Measurements from ENCODE around the gene ZNF451.

ZNF451 gene

DNA sequence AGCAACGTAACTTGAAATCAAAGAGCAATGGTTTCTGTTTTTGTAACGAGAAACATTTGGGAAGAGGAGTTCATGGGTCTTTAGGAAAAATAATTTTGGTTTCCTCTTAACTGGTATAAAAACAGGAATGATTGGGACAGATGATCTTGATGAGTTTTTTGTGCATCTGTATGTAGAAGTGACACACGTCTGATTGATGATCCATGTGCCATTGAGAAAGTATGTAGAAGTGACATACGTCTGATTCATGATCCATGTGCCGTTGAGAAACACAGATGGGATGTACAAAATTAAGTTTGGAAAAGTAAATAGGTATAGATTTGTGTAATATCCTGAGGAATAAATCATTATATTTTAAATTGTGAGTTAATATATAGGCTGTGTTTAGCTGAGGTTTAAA, 41.4 kb upstream of the ZNF451 start:
- no peak overlapping the region for H3K9ac ChIP-seq (ENCODE audit: low read length)
- peaks cover 35% of the 10 kb centered on the region for H3K79me2 ChIP-seq (ENCODE audit: low read length)
- TF ChIP-seq EZH2phosphoT487 (IDR thresholded peaks at IDR 0.05; ENCODE audit: low read depth), result no peak
- TF ChIP-seq, protein P1, sequence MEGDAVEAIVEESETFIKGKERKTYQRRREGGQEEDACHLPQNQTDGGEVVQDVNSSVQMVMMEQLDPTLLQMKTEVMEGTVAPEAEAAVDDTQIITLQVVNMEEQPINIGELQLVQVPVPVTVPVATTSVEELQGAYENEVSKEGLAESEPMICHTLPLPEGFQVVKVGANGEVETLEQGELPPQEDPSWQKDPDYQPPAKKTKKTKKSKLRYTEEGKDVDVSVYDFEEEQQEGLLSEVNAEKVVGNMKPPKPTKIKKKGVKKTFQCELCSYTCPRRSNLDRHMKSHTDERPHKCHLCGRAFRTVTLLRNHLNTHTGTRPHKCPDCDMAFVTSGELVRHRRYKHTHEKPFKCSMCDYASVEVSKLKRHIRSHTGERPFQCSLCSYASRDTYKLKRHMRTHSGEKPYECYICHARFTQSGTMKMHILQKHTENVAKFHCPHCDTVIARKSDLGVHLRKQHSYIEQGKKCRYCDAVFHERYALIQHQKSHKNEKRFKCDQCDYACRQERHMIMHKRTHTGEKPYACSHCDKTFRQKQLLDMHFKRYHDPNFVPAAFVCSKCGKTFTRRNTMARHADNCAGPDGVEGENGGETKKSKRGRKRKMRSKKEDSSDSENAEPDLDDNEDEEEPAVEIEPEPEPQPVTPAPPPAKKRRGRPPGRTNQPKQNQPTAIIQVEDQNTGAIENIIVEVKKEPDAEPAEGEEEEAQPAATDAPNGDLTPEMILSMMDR (IDR thresholded peaks at IDR 0.05; ENCODE audit: low read depth, low read length), result no peak
- H2AFZ ChIP-seq (ENCODE audit: low read depth, low read length), result no peak overlapping the region
- no peaks in the 10 kb centered on the region for H3K9me3 ChIP-seq (ENCODE audit: insufficient read depth, low read length)
- H3K4me3 ChIP-seq (ENCODE audit: low read length), result 0 out of 2 replicates have a peak overlapping the region, but pooled peaks have one; percentile 49
- no peaks in the 10 kb centered on the region for H4K20me1 ChIP-seq (ENCODE audit: insufficient read depth, low read length)
- H3K4me2 ChIP-seq (ENCODE audit: low read length), result peak overlapping the region; percentile 43; the same call in 1 of the 2 replicates
- H3K27ac ChIP-seq (ENCODE audit: low read length), result no peak overlapping the region
- peaks cover 47% of the 10 kb centered on the region for H3K36me3 ChIP-seq (replicated peaks; ENCODE audit: low read depth, low read length)
- peaks cover 11% of the 10 kb centered on the region for H3K4me1 ChIP-seq (ENCODE audit: low read length)
- H3K27me3 ChIP-seq (ENCODE audit: low read depth, low read length), result no peaks in the 10 kb centered on the region

DNA sequence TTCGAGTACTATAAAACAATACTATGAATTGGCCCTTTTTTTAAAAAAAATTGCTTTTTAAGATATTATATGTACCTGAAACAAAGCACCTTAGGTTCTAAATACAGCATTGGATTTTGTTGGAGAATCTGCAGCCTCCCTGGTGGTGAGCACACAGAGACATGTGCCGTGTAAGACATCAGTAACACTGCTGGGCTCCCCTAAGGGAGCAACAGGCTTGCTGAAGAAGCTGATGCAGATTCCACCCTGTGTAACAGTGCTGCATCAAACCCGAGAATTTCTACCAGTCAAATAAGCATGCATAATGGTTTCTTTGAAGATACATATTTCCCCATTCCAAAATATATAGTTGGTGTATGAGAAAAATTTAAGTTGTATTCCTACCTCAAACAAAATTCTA, 26.1 kb upstream of the ZNF451 start:
- no peak overlapping the region for H3K4me3 ChIP-seq (ENCODE audit: low read length)
- H3K79me2 ChIP-seq (ENCODE audit: low read length), result no peaks in the 10 kb centered on the region
- peaks cover 5% of the 10 kb centered on the region for H3K4me1 ChIP-seq (ENCODE audit: low read length)
- no peaks in the 10 kb centered on the region for H4K20me1 ChIP-seq (ENCODE audit: insufficient read depth, low read length)
- no peaks in the 10 kb centered on the region for H3K27me3 ChIP-seq (ENCODE audit: low read depth, low read length)
- H3K4me2 ChIP-seq (ENCODE audit: low read length), result no peak overlapping the region
- TF ChIP-seq, protein P1 (IDR thresholded peaks at IDR 0.05; ENCODE audit: low read depth, low read length), result no peak
- no peak for TF ChIP-seq EZH2phosphoT487 (IDR thresholded peaks at IDR 0.05; ENCODE audit: low read depth)
- no peak overlapping the region for H3K27ac ChIP-seq (ENCODE audit: low read length)
- H2AFZ ChIP-seq (ENCODE audit: low read depth, low read length), result no peak overlapping the region
- H3K36me3 ChIP-seq (replicated peaks; ENCODE audit: low read depth, low read length), result peaks cover 20% of the 10 kb centered on the region
- no peaks in the 10 kb centered on the region for H3K9me3 ChIP-seq (ENCODE audit: insufficient read depth, low read length)
- H3K9ac ChIP-seq (ENCODE audit: low read length), result no peak overlapping the region

DNA sequence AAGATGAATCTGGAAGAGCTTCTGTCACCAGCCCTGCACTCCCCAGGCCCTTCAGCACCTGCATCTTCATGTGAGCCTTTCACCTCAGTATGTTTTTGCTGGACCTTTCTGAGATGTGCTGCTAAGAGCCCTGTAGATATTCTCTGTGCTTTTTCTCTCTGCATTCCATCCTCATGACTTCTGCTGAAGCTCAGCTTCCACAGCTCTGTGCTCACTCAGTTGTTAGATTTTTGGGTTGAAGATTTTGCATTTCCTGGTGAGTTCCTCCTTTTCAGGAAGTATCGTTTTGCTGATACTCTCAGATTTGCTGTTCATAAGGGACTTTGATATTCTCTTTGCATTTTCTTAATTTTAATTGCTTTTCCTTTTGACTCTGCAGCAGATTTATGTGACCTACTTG, 25.2 kb upstream of the ZNF451 start:
- H3K27ac ChIP-seq (ENCODE audit: low read length), result no peak overlapping the region
- H4K20me1 ChIP-seq (ENCODE audit: insufficient read depth, low read length), result no peaks in the 10 kb centered on the region
- no peak overlapping the region for H2AFZ ChIP-seq (ENCODE audit: low read depth, low read length)
- no peak overlapping the region for H3K4me2 ChIP-seq (ENCODE audit: low read length)
- no peaks in the 10 kb centered on the region for H3K9me3 ChIP-seq (ENCODE audit: insufficient read depth, low read length)
- peaks cover 17% of the 10 kb centered on the region for H3K36me3 ChIP-seq (replicated peaks; ENCODE audit: low read depth, low read length)
- no peak overlapping the region for H3K9ac ChIP-seq (ENCODE audit: low read length)
- H3K79me2 ChIP-seq (ENCODE audit: low read length), result no peaks in the 10 kb centered on the region
- peaks cover 5% of the 10 kb centered on the region for H3K4me1 ChIP-seq (ENCODE audit: low read length)
- TF ChIP-seq, protein P1 (IDR thresholded peaks at IDR 0.05; ENCODE audit: low read depth, low read length), result no peak
- TF ChIP-seq EZH2phosphoT487 (IDR thresholded peaks at IDR 0.05; ENCODE audit: low read depth), result no peak
- H3K27me3 ChIP-seq (ENCODE audit: low read depth, low read length), result no peaks in the 10 kb centered on the region
- H3K4me3 ChIP-seq (ENCODE audit: low read length), result no peak overlapping the region

DNA sequence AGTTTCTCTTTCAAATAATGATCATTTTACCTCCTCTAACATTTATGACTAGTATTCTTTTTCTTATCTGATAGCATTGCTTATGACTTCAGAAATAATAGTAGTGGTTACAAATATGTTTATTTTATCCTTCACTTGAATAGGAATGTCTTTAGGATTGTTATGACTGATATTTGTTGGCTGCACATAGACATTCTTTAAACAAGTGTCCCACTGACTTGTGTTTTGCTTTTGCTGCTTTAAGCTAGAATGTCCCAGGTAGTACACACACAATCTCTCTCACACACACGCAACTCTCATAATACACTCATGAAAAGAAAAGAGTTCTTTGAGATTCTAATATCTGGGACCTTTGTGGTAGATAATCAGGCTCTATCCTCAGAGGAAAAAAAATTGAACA, 21.9 kb upstream of the ZNF451 start:
- Histone ChIP-seq H3K9ac (ENCODE audit: low read length) (no peak overlapping the region), H3K4me2 (ENCODE audit: low read length) (no peak overlapping the region), H3K36me3 (replicated peaks; ENCODE audit: low read depth, low read length) (peaks cover 8% of the 10 kb centered on the region), H3K79me2 (ENCODE audit: low read length) (no peaks in the 10 kb centered on the region), H3K27me3 (ENCODE audit: low read depth, low read length) (no peaks in the 10 kb centered on the region), H4K20me1 (ENCODE audit: insufficient read depth, low read length) (no peaks in the 10 kb centered on the region), H3K4me3 (ENCODE audit: low read length) (no peak overlapping the region), H3K27ac (ENCODE audit: low read length) (no peak overlapping the region), H3K4me1 (ENCODE audit: low read length) (peaks cover 5% of the 10 kb centered on the region), H3K9me3 (ENCODE audit: insufficient read depth, low read length) (no peaks in the 10 kb centered on the region), H2AFZ (ENCODE audit: low read depth, low read length) (no peak overlapping the region)
- TF ChIP-seq, protein P1 (IDR thresholded peaks at IDR 0.05; ENCODE audit: low read depth, low read length), result no peak
- TF ChIP-seq EZH2phosphoT487 (IDR thresholded peaks at IDR 0.05; ENCODE audit: low read depth), result no peak
